ENCODE results near the gene INPP5A. TPM values are rescaled to one million over a fixed set of nuclear protein-coding genes. Genes with fewer than 3 reads are reported as not detected.

INPP5A gene
- total RNA-seq, 1 donor from 2014 or later, result 36.3 TPM

GRCh38 chr10:132721725-132722124 is 184.1 kb downstream of the INPP5A start:
- Mint-ChIP-seq H3K27ac (ENCODE audit: unreplicated experiment) (peak overlapping the region; percentile 19), H3K9me3 (ENCODE audit: unreplicated experiment) (peaks cover 9% of the 10 kb centered on the region), H3K4me3 (ENCODE audit: unreplicated experiment) (no peak overlapping the region), H3K36me3 (ENCODE audit: unreplicated experiment) (peaks cover 19% of the 10 kb centered on the region), H3K27me3 (ENCODE audit: unreplicated experiment) (peaks cover 4% of the 10 kb centered on the region), H3K4me1 (ENCODE audit: low read depth, unreplicated experiment) (peaks cover 11% of the 10 kb centered on the region)
- no peak for TF ChIP-seq CTCF (IDR thresholded peaks at IDR 0.05; ENCODE audit: partially characterized antibody, unreplicated experiment)
- no peak for DNase-seq

- TF ChIP-seq CTCF (IDR thresholded peaks at IDR 0.05; ENCODE audit: partially characterized antibody, unreplicated experiment), result no peak
- H3K9me3 Mint-ChIP-seq (ENCODE audit: unreplicated experiment), result peaks cover 14% of the 10 kb centered on the region
- peak; percentile 51 for DNase-seq
- peaks cover 4% of the 10 kb centered on the region for H3K27me3 Mint-ChIP-seq (ENCODE audit: unreplicated experiment)
- H3K4me3 Mint-ChIP-seq (ENCODE audit: unreplicated experiment), result peak overlapping the region; percentile 49
- peaks cover 24% of the 10 kb centered on the region for H3K36me3 Mint-ChIP-seq (ENCODE audit: unreplicated experiment)
- peaks cover 11% of the 10 kb centered on the region for H3K4me1 Mint-ChIP-seq (ENCODE audit: low read depth, unreplicated experiment)
- H3K27ac Mint-ChIP-seq (ENCODE audit: unreplicated experiment), result peak overlapping the region; percentile 91
Observed at GRCh38 chr10:132722394-132723329, 185.1 kb downstream of the INPP5A start.

- TF ChIP-seq CTCF (IDR thresholded peaks at IDR 0.05; ENCODE audit: partially characterized antibody, unreplicated experiment), result no peak
- Mint-ChIP-seq H3K36me3 (ENCODE audit: unreplicated experiment) (peaks cover 24% of the 10 kb centered on the region), H3K27ac (ENCODE audit: unreplicated experiment) (peak overlapping the region; percentile 91), H3K9me3 (ENCODE audit: unreplicated experiment) (peaks cover 14% of the 10 kb centered on the region), H3K4me1 (ENCODE audit: low read depth, unreplicated experiment) (peaks cover 11% of the 10 kb centered on the region), H3K4me3 (ENCODE audit: unreplicated experiment) (no peak overlapping the region), H3K27me3 (ENCODE audit: unreplicated experiment) (peaks cover 4% of the 10 kb centered on the region)
- DNase-seq, result no peak
Observed at GRCh38 chr10:132723330-132723970, 185.9 kb downstream of the INPP5A start.

- peaks cover 24% of the 10 kb centered on the region for H3K36me3 Mint-ChIP-seq (ENCODE audit: unreplicated experiment)
- DNase-seq, result no peak
- peaks cover 4% of the 10 kb centered on the region for H3K27me3 Mint-ChIP-seq (ENCODE audit: unreplicated experiment)
- peak overlapping the region; percentile 7 for H3K4me3 Mint-ChIP-seq (ENCODE audit: unreplicated experiment)
- peaks cover 11% of the 10 kb centered on the region for H3K4me1 Mint-ChIP-seq (ENCODE audit: low read depth, unreplicated experiment)
- no peak for TF ChIP-seq CTCF (IDR thresholded peaks at IDR 0.05; ENCODE audit: partially characterized antibody, unreplicated experiment)
- peaks cover 14% of the 10 kb centered on the region for H3K9me3 Mint-ChIP-seq (ENCODE audit: unreplicated experiment)
- H3K27ac Mint-ChIP-seq (ENCODE audit: unreplicated experiment), result no peak overlapping the region
Observed at GRCh38 chr10:132724446-132724845, 186.9 kb downstream of the INPP5A start.
